Stimulated activated CD8-positive, alpha-beta memory T cell treated with anti-CD3 and anti-CD28 coated beads, Interleukin-15, amount 100 ng/mL, for 24 hours (primary cell): ENCODE data around the gene TPCN2.

ENCODE experiments used
- DNase-seq: peaks from one replicate; pipeline ENCODE4 v3.0.0-alpha.2; 2020; ENCODE audit warnings: low read depth

Gene TPCN2

DNA sequence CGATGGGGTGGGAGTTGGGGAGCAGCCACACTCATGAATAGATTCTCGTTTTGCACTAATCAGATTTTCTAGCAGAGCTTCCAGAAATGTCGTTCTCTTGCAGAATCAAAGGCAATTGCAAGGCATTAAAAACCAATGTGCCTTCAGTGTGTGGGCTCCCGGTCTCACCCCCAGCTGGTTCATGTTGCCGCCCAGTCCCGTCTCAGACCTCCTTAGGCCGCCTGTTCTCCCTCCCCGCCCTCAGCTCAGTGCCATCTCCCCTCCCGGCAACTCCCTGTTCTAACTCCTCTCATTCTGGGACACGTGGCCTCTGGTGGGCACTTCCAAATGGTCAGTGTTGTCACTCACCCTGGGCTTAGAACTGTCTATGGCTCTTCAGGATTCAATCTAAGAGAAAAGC lies 64.5 kb downstream of the TPCN2 start:
- DNase-seq = no peak

DNA sequence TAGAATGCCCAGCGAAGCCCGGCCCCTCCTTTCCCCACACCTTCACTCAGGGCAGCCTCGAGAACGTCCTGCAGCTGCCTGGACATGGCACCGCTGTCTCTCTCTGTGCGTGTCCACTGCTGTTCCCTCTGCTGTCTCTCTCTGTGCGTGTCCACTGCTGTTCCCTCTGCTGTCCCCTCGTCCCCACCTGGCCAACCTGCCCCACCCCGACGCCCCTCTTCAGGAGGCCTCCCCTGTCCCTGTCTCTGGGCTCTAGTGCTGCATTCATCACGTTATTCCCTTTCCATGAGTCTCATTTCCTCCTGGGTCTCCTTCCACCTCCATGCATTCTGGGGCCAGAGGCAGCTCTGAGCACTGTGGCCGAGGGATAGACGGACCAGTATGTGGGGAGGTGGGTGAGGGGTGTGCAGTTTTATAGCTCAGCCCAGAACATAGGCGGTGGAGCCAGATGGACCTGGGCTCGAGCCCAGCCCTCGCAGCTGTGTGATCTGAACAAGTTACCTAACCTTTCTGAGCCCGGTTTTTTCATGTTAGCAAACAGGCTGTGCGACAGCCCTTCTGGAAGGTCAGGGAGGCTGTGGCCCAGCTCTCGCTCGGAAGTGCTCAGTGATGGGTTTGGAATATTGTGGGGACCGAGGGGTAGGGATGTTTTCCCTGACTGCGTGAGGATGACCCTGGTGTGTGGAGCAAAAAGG lies 65.1 kb downstream of the TPCN2 start:
- no peak for DNase-seq

- no peak for DNase-seq
Observed at GRCh38 chr11:69114362-69114761, 65.6 kb downstream of the TPCN2 start.

DNA sequence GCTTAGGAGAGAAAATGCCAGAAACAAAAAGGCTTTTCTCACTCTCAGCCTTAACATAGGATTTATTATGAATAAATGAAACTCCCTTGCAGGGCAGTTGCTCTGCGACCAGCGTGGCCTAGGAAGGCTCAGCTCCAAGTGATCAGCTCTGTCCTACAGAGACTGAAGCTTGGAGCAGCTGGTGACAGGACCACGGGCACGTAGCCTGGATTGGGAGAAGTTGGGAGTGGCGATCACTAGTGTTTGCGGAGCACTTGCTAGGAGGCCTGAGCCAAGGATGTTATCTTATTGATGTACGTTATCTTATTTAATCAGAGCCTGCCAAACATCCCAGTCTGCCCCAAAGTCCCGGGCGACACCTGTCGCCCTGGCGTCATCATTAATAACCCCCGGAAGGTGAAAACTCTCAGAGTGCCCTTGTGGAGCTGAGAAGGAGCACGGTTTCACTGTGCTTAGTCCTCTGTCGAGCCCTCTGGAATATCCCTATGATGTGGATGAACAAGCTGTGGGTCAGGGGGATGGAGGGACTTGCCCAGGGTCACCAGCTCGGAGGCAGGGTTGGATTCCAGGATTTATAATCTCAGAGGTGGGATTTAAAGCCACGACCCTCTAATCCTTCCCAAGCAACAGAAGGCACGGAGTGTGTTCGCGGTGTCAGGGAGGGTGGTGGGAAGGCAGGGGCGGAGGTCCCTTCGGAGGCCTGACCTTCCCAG lies 66.2 kb downstream of the TPCN2 start:
- DNase-seq = no peak

DNA sequence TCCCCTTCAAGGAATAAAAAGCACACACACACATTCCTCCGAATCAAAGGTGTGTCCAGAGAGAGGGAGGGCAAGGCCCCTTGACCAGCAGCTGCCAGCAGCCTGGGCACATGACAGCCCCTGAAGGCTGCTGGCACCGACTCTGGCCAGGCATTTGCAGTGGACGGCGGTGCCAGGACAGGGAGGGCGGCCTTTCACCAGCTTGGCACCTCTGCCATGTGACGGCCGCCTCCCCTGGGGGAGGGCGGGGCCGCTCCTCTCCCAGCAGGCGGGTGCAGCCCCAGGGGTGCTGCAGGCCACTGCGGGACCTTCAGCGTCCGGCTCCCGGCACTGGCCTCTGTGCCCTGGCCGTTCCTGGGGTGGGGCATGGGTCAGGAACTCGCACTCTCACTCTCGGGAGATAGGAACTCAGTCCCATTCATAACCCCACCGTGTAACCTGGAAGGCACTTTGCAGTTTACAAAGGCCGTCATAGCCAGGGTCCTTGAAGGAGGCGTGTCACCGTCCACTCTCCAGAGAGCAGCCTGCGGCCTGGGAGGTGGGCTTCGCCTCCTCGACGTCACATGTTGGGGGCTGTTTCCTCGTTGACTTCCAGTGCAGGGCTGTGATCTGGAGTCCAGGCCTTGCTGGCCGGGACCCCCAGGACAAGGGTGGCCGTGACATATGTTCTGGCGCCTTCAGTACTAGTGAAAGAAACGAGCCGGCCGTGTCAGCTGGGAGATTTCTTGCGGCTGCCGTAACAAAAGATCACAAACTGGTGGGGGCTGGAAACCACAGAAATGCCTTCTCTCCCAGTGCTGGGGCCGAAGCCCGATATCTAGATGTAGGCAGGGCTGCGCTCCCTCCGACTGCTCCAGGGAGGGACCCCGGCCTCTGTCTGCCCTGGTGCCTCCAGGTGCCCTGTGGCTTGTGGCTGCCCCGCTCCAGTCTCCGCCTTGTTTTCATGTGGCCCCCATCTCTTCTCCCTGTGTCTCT lies 67.1 kb downstream of the TPCN2 start:
- no peak for DNase-seq

DNA sequence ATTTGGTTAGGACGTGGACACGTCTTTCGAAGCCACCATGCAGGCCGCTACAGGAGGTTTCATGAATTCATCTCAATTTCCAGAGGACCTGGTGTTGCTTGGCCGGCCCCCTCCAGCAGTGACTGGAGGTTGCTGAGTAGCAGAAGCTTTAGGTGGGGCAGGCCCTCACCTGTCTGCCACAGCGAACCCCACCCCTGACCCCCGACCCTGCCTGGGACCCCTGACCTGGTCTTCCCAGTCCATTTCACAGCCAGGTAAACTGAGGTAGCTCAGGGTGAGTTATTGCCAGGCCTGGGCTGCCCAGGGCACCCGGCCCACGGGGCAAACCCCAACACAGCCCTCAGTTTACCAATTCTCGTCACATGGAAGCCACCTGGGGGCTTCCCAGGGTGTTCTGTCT lies 67.9 kb downstream of the TPCN2 start:
- DNase-seq = no peak

GRCh38 chr11:69119190-69119589 lies 70.5 kb downstream of the TPCN2 start:
- DNase-seq = no peak

DNA sequence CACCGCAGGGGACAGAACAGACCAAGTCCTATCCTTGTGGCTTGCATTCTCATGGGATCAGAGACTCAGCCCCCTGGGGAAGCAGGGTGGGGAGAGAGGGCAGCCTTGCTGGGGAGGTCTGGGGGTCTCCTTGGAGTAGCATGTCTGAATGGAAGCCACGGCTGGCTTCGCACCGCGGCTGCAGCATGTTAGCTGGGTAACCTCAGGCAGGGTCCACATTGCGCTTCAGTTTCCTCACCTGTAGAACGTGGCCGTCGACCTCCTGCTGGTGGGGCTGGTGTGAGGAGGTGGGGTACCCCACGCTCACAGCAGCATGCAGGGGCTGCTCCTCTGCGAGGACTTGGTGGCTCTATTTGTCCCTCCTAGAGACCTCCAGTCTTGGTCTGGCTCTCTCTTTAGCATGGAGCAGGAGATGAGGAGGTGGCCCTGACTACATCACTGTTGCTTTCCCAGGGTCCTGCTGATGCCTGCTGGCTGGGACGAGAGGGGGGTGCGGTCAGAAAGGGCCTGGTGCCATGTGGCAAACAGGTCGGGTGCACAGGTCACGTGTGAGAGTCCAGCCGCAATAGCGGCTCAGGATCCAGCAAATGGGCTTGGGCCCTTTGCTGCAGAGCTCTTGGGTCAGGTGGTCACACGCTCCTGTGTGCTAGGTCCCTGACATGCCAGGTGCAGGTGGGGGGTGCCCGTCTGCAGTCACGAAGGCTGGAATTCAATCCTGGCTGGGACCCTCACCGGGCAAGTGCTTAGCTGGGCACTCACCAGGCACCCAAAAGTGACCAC lies 71.6 kb downstream of the TPCN2 start:
- no peak for DNase-seq

GRCh38 chr11:69121021-69121420 lies 72.3 kb downstream of the TPCN2 start:
- no peak for DNase-seq

GRCh38 chr11:69121621-69122325 lies 73.0 kb downstream of the TPCN2 start:
- DNase-seq = no peak

DNA sequence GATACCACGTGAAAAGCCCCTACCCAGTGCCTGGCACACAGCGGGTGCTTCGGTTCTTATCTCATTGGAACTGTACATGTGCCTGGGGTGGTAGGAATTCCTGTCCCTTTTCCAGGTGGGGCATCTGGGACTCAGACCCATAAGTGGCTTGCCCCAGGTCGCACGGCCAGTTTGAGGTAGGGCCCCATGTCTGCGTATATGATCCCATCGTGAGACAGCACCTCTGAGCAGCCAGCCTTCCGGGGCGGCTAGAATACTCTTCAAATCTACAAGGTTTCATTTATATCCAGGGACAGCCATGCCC lies 73.5 kb downstream of the TPCN2 start:
- no peak for DNase-seq

GRCh38 chr11:69122630-69123431 lies 74.1 kb downstream of the TPCN2 start:
- peak; percentile 18 for DNase-seq

DNA sequence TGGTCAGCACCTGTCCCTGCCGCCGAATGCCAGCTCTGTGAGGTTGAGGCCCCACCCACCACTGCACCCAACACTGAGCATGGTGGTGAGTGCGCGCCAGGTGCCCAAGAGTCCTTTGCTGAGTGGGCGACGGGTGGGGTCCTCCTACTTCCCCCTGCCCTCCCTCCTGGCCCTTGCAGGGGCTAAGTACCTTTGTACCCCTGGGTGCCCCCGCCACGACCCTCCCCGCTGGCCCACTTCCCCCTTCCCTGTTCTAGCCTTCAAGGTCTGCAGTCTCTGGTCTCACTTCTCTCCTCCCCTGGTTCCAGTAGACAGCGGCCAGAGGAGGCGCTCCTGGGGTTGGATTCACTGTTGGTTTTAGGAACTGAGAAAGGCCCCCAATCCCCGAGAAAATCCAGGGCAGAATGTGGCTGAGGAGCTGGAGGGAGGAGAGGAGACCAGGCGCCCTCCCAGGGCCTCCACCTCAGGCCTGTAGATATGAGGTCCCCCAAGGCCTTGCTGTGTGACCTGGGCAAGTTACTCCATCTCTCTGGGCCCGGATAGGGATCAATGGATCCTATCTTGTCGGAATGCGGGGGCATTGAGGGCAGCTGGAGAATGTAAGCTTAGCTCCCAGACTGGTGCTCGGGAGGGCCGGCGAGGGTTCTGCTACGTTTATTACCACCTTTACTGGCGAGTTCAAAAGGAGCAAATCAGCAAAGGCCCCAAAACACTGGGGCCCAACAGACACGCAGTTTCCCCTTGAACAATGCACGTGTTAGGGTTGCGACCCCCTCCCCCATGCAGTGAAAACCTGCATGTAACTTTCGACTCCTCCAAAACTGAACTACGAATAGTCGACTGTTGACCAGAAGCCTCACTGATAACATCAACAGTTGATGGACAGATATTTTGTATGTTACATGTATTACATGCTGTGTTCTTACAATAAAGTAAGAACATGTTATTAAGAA lies 75.1 kb downstream of the TPCN2 start:
- DNase-seq = no peak

DNA sequence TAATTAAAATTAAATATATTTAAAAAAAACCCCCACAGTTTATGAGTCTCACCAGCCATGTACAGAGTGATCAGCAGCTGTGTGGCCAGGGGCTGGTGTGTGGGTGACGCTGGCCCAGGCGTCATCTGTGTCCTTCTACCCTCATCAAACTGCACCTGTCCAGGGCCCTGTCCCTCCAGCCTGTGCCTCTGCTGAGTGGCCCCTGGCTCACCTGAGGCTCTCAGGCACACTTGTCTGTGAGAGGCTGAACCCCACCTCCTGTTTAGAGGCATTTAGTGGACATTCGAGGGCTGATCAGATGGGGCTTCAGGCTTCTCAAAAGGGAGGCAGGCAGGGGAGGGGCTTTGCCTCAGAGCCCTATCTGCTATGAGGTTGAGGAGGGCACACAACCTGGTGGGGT lies 77.1 kb downstream of the TPCN2 start:
- no peak for DNase-seq

GRCh38 chr11:69126286-69126685 lies 77.6 kb downstream of the TPCN2 start:
- DNase-seq = no peak

DNA sequence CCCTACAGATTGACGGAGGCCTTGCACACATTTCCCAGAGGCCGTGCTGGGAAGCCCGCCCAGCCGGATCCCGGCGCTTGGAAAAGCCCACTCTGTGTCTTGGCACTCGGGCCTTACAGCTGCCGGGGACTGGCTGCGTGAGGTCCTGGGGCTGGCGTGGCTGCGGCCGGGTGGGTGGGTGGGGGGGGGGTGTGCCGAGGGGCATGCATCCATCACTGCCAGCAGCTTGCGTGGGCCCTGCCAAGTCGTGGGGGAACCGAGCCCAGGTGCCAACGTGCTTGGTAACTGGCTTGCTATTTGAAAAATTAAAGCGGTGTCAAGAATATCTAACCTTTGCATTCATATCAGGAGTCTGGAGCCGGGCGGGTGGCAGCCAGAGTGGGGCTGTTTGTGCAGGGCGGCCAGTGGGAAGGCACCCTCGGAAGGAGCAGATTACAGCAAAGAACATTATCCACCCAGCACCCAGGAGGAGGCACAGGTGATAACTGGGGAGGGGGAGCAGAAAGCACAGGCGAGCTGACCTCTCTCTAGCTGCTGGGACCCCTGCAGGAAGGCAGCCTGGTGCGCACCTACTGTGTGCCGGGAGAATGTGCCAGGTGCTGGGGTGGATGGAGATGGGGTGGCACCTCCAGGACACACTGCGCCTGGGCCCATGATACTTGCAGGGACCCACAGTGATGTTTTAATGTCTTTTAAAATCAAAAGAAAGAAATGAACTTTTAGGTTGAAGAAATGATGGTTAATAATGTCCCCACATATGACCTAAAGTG lies 78.5 kb downstream of the TPCN2 start:
- DNase-seq = no peak

GRCh38 chr11:69127884-69128283 lies 79.2 kb downstream of the TPCN2 start:
- DNase-seq = no peak

GRCh38 chr11:69129053-69129452 lies 80.3 kb downstream of the TPCN2 start:
- DNase-seq = no peak

DNA sequence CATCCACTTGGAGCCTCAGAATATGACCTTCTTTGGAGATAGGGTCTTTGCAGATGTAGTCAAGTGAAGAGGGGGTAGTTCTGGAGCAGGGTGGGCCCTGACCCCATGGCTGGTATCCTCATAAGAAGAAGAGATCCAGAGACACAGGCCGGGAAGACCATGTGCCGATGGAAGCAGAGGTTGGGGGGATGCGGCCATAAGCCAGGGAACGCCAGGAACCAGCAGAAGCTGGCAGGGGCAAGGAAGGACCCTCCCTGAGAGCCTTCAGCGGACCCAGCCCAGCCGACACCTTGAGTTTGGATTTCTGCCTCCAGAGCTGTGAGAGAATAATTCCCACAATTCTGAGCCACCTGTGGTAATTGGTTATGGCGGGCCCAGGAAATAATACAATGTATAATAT lies 80.9 kb downstream of the TPCN2 start:
- no peak for DNase-seq
